MG63 (cell line): ENCODE data around the gene ZHX3. TPM values are rescaled to one million over a fixed set of nuclear protein-coding genes. Genes with fewer than 3 reads are reported as not detected.

Experiments
- DNase-seq: peaks from one replicate; pipeline ENCODE4 v3.0.0-alpha.2; 2020
- H3K27me3 ChIP-seq: fragments of 250-450 bp; sonication (Bioruptor Pico); 2 replicates; pipeline ENCODE4 v1.5.1; 2020; ENCODE audit warnings: mild to moderate bottlenecking, moderate library complexity
- H3K36me3 ChIP-seq: fragments of 250-450 bp; sonication (Bioruptor Pico); 2 replicates; pipeline ENCODE4 v1.5.1; 2020; ENCODE audit warnings: mild to moderate bottlenecking, moderate library complexity
- H3K4me3 ChIP-seq: fragments of 250-450 bp; sonication (Bioruptor Pico); 2 replicates; pipeline ENCODE4 v1.5.1; 2020; ENCODE audit warnings: mild to moderate bottlenecking, moderate library complexity
- H3K9me3 ChIP-seq: fragments of 250-450 bp; sonication (Bioruptor Pico); 2 replicates; pipeline ENCODE4 v1.5.1; 2020; ENCODE audit warnings: mild to moderate bottlenecking, moderate library complexity
- total RNA-seq: library from RNA; depleted of rRNA; stranded (reverse); fragments of >200 nt; shearing (Covaris generic); gene quantifications from 2 replicates; pipeline ENCODE4 v1.2.3, GENCODE V29; 2014; ENCODE audit warnings: low replicate concordance

Gene ZHX3
- total RNA-seq, 1 experiment from 2014 or later, result 5.3 TPM

DNA sequence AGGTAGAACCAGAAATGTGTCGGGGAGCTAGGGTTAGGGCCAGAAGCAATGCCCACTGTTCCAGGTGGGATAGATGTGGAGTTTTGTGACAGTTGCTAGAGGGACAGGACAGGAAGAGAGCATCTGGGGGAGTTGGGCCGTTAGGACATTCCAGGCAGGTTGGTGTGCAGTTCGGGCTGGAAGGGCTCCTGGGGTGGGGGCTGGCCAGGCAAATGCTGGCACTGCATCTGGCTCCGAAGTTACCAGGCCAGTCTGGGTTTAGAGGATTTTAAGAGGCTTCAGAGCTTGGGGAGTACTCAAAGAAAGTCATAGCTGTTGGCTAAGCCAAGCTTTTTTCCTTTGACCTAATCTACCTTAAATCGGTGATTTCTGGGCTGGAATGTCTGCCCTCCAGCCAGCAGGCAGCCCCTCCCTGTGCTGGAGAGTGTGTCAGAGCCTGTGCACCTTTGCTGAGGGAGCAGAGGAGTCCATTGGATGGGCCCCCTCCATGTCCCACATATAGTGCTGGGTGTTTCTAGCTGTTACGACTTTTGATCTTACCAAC lies 159.4 kb downstream of the ZHX3 start:
- H3K4me3 ChIP-seq, result no peak overlapping the region
- DNase-seq, result no peak
- no peaks in the 10 kb centered on the region for H3K9me3 ChIP-seq
- H3K36me3 ChIP-seq, result peaks cover 28% of the 10 kb centered on the region
- no peaks in the 10 kb centered on the region for H3K27me3 ChIP-seq

DNA sequence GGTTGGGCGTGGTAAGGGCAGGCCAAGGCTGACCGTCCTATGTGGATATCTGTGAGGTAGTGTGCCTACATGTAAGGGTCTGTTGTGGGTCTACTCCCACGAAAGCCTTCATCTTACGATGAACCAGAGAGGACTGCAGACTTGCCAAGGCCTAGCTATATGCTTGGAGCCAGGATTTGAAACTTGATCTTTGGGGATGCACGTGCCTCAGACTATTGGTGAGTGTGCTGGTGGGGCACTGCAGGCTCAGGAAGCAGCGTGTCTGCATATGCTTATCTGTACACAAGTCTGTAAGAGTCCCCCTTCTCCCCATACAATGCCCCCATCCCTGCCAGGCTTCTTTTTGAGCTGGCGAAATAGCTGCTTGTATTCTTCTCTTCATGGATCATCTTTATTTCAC lies 162.3 kb downstream of the ZHX3 start:
- no peak for DNase-seq
- Histone ChIP-seq H3K4me3 (no peak overlapping the region), H3K36me3 (peaks cover 25% of the 10 kb centered on the region), H3K27me3 (no peaks in the 10 kb centered on the region), H3K9me3 (no peaks in the 10 kb centered on the region; the same call in 1 of the 2 replicates)

DNA sequence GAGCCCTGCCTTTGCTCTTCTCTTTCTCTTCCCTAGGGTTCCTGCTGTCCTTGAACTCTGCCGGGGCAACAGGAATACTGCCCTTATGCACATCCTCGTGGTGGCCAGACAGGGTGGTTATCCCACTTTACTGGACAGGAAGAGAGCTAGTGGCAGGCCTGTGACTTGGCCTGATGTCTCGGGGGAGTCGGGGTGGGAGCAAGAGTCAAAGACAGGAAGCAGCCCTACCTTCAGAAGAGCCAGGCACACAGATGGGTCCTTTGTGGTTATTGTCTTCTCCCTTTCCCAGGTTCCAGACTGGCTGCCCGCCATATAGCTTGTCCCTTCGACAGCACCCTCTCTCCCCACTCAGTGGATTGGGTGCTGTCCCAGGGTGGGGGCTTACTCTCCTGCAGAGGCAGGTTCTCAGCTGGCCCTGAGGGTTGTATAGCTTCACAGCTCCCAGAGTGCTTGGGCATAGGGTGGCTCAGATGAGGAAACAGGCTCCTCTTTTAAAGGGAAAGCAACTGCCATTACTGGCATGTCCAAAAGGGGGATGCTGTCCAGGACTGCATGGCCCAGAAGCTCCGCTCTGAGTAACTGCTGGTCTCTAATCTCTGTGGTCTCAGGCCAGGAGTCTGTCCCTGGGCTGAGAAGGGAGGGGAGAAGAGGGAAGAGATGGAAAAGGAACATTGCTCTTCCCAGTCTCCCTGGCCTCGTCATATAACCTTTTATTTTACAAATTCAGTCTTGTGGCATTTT lies 162.9 kb downstream of the ZHX3 start:
- no peaks in the 10 kb centered on the region for H3K27me3 ChIP-seq
- DNase-seq, result no peak

GRCh38 chr20:41152108-41152757 lies 165.3 kb downstream of the ZHX3 start:
- Histone ChIP-seq H3K27me3 (no peaks in the 10 kb centered on the region), H3K36me3 (peaks cover 25% of the 10 kb centered on the region), H3K4me3 (no peak overlapping the region), H3K9me3 (no peaks in the 10 kb centered on the region; the same call in 1 of the 2 replicates)
- DNase-seq, result no peak

More for the DNA sequence above, 162.9 kb downstream of the ZHX3 start:
- no peaks in the 10 kb centered on the region; the same call in 1 of the 2 replicates for H3K9me3 ChIP-seq
- H3K4me3 ChIP-seq, result no peak overlapping the region
- peaks cover 19% of the 10 kb centered on the region for H3K36me3 ChIP-seq

DNA sequence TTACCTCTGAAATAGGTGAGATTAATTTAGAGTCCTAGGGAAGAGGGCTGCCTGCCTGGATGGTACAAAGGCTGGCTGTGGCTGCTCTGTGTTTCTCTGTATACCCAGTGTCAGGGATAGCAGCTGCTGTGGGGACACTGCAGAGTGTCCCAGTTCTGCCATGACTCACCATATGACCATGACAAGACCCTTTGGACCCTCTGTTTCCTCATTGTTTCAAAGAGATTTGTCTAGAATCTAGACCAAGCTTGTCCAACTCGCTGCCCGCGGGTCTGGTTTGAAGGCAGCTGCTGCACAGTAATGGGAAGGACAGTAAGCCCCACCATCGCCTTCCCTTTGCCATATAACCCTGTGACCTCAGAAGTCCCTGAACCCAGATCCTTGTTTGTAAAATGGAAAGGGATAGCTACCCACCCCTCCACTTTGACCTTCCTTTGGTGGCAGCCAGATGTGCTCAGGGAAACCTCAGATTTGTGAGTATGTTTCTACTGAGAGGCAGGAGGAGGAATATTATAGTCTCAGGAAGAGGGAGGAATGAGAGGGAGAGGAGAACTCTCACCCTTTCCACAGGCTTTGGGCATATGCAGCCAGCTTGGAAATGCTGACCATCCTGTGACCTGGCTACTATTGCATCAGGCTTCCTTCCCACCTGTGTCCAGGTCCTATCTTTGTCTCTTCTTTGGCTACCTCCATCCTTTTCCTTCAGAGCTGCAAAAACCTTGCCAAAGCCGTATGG lies 166.2 kb downstream of the ZHX3 start:
- H3K27me3 ChIP-seq, result no peaks in the 10 kb centered on the region
- H3K9me3 ChIP-seq, result no peaks in the 10 kb centered on the region; the same call in 1 of the 2 replicates
- peaks cover 22% of the 10 kb centered on the region for H3K36me3 ChIP-seq
- H3K4me3 ChIP-seq, result no peak overlapping the region
- DNase-seq, result no peak

DNA sequence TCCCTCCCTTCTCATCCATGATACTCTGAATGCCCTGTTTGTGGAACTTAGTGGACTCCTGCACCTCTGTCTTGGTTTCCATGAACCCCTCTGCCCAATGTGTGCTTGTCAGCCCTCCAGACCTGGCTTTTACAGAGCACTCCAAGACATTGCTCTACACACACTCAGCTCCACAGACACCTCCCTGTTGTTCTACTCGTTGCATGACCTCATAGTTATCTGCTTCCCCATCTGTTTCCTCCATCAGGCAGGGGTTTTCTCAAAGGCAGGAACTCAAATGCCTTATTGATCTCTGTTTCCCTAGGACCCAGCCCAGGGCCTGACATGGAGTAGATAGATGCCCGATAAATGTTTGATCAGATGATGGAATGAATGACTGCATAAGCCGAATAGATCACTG lies 166.9 kb downstream of the ZHX3 start:
- Histone ChIP-seq H3K36me3 (peaks cover 22% of the 10 kb centered on the region), H3K9me3 (no peaks in the 10 kb centered on the region; the same call in 1 of the 2 replicates), H3K27me3 (no peaks in the 10 kb centered on the region), H3K4me3 (no peak overlapping the region)
- no peak for DNase-seq

- H3K27me3 ChIP-seq, result no peaks in the 10 kb centered on the region
- no peaks in the 10 kb centered on the region; the same call in 1 of the 2 replicates for H3K9me3 ChIP-seq
- peaks cover 17% of the 10 kb centered on the region for H3K36me3 ChIP-seq
- H3K4me3 ChIP-seq, result no peak overlapping the region
- DNase-seq, result no peak
These were observed 168.6 kb downstream of the ZHX3 start for GRCh38 chr20:41148942-41149341.

GRCh38 chr20:41147767-41148191 lies 169.8 kb downstream of the ZHX3 start:
- Histone ChIP-seq H3K4me3 (no peak overlapping the region), H3K9me3 (no peaks in the 10 kb centered on the region; the same call in 1 of the 2 replicates), H3K27me3 (no peaks in the 10 kb centered on the region), H3K36me3 (peaks cover 12% of the 10 kb centered on the region)
- DNase-seq, result peak; percentile 56

DNA sequence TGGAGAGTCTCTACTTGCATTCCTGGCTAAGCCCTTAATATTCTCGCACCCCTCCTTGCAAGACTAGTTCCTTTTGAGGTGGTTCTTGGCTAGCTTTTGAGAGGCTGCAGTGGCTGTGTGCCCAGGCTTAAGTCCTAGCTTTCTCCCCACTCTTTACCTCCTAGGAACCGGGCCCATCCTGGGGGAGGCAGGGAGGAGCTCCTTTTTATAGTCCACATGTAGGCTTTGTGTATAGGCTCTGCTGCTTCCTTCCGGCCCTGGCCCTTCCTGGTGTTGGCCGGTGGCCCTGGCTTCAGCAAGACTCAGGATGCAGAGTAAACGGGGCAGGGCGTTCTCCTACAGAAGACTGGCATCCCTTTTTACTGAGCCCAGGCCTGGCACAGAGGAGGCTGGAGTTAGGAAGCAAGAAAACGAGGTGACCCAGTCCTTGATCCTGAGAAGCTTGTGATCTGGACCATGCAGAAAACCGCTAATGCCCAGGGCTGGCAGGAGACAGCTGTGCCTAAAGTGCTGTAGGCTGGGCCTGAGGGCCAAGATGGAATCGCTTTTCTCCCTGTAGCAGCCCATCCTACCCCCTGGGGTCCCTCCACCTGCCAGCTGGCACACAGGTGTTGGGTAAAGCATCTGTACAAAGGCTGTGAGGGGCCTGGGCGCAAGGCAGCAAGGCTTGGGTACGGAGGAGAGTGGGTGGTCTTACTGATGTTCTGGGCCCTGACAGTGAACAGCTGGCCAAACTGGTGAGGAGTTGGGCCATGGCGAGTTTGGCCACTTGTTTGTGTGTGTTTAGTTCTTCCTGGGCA lies 171.5 kb downstream of the ZHX3 start:
- Histone ChIP-seq H3K4me3 (no peak overlapping the region), H3K9me3 (no peaks in the 10 kb centered on the region), H3K36me3 (peaks cover 12% of the 10 kb centered on the region), H3K27me3 (no peaks in the 10 kb centered on the region)
- peak; percentile 93 for DNase-seq

DNA sequence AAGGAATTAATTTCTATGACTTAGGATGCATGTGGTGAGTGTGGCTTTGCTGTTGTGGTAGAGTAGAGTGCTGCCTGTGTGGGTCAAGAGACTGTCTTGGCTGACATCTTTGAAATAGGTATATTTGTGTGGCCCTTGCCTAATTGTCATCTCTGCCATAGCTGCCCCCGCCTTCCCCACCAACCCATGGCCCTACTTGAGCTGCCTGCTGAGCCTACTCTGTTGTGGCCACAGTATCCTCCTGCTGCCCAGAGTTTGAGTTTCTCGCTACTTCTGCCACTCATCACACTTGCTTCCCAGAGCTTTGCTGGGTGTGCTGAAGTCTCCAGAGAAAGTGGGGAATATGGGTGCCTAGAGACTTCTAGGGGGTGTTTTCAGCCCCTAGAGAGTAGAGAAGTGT lies 172.2 kb downstream of the ZHX3 start:
- H3K9me3 ChIP-seq, result no peaks in the 10 kb centered on the region
- DNase-seq, result no peak

DNA sequence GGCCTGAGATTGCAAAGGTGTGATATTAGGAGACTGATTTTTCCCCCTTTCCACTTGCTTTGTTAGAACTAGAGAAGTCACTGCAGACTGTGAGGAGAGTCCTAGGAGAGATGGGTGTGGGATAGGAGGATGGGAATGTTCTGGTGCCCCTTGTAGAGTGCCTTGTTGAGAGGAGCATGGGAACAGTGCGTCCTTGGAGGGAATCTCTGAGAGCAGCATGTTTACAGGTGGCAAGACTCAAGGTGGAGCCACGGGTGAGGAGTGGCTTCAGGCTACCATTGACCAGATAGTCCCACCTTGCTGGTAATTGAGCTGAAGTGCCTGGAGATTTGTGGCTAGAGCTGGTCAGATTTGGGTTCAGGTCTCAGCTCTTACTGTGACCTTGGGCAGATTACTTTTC lies 174.2 kb downstream of the ZHX3 start:
- Histone ChIP-seq H3K9me3 (no peaks in the 10 kb centered on the region), H3K27me3 (no peaks in the 10 kb centered on the region), H3K36me3 (peaks cover 5% of the 10 kb centered on the region; the same call in 1 of the 2 replicates), H3K4me3 (no peak overlapping the region)
- DNase-seq, result no peak

More for the DNA sequence above, 172.2 kb downstream of the ZHX3 start:
- Histone ChIP-seq H3K36me3 (peaks cover 9% of the 10 kb centered on the region), H3K4me3 (no peak overlapping the region), H3K27me3 (no peaks in the 10 kb centered on the region)

DNA sequence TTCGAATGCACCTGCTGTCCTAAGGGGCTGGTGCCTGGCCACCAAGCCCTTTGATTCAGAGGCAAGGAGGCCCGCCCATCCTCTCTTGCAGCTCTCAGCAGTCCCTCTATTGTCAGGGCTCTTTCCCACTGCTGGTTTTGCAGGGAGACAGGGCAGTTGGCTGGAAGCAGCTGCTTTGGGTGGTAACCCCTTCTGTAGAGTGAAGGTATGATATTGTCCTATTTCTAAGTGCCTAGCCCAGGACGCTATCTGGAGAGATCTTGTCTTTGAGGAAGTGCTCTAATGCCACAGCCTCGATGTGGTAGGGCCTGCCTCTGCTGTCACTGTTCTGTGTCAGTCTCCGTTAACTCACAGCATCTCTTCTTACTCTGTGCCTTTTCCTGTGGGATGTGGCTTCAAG lies 174.6 kb downstream of the ZHX3 start:
- Histone ChIP-seq H3K36me3 (peaks cover 3% of the 10 kb centered on the region; the same call in 1 of the 2 replicates), H3K9me3 (no peaks in the 10 kb centered on the region), H3K4me3 (no peak overlapping the region), H3K27me3 (no peaks in the 10 kb centered on the region)
- no peak for DNase-seq

DNA sequence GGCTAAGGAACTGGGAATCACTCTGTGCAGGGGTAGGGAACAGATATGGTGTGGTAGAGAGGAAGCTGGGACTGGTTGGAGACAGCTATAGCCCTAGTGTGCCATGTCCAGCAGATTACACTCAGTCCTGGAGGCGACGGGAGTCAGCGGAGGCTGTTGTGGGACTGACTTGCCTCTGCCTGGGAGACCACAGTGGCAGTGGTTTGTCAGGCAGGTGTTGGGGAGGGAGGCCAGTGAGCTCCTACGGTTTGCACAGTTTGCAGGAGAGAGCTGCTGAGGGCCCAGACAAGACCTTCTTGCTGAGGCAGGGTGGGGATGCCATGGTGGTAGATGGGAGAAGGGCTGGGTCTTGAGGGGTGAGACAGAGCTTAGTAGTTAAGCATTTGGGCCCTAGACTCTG lies 175.3 kb downstream of the ZHX3 start:
- H3K36me3 ChIP-seq, result peaks cover 3% of the 10 kb centered on the region; the same call in 1 of the 2 replicates
- H3K4me3 ChIP-seq, result no peak overlapping the region
- no peaks in the 10 kb centered on the region for H3K9me3 ChIP-seq
- DNase-seq, result no peak
- no peaks in the 10 kb centered on the region for H3K27me3 ChIP-seq

- H3K9me3 ChIP-seq, result no peaks in the 10 kb centered on the region
- DNase-seq, result no peak
- H3K4me3 ChIP-seq, result no peak overlapping the region
- no peaks in the 10 kb centered on the region for H3K27me3 ChIP-seq
- H3K36me3 ChIP-seq, result peaks cover 3% of the 10 kb centered on the region; the same call in 1 of the 2 replicates
These were observed 176.2 kb downstream of the ZHX3 start for GRCh38 chr20:41141153-41141815.

- H3K36me3 ChIP-seq, result peaks cover 3% of the 10 kb centered on the region; the same call in 1 of the 2 replicates
These were observed 177.1 kb downstream of the ZHX3 start for GRCh38 chr20:41140226-41141133.

More at GRCh38 chr20:41140226-41141133, 177.1 kb downstream of the ZHX3 start:
- no peaks in the 10 kb centered on the region for H3K27me3 ChIP-seq
- no peaks in the 10 kb centered on the region for H3K9me3 ChIP-seq
- H3K4me3 ChIP-seq, result no peak overlapping the region
- no peak for DNase-seq
